ENCODE data around the gene FAM53A.

Gene FAM53A

GRCh38 chr4:1601852-1602654 is 82.1 kb downstream of the FAM53A start:
- H3K4me1 ChIP-seq (ENCODE audit: control insufficient read depth in 5 of 5, insufficient read depth in 5 of 5, low read length in 5 of 5) = peaks cover 0 to 5% (median 0%) of the 10 kb centered on the region in 5 donors
- H3K27ac ChIP-seq (ENCODE audit: low read depth, low read length) = no peak overlapping the region
- no peaks in the 10 kb centered on the region for H3K36me3 ChIP-seq (ENCODE audit: control insufficient read depth in 5 of 5, insufficient read depth in 5 of 5, low read length in 5 of 5)
- H3K9ac ChIP-seq (ENCODE audit: low read length in 5 of 5) = no peak overlapping the region
- H3K4me3 ChIP-seq (ENCODE audit: low read depth in 1 of 5, low read length in 5 of 5) = no peak overlapping the region
- no peaks in the 10 kb centered on the region for H3K9me3 ChIP-seq (ENCODE audit: control insufficient read depth in 5 of 5, low read length in 5 of 5)
- peaks cover 24 to 36% (median 27%) of the 10 kb centered on the region in 5 donors for H3K27me3 ChIP-seq (ENCODE audit: control insufficient read depth in 5 of 5, insufficient read depth in 4 of 5, low read length in 5 of 5)

GRCh38 chr4:1601533-1601835 is 82.6 kb downstream of the FAM53A start:
- H3K27me3 ChIP-seq (ENCODE audit: control insufficient read depth in 5 of 5, insufficient read depth in 4 of 5, low read length in 5 of 5) = peaks cover 23 to 34% (median 26%) of the 10 kb centered on the region in 5 donors
- H3K4me1 ChIP-seq (ENCODE audit: control insufficient read depth in 5 of 5, insufficient read depth in 5 of 5, low read length in 5 of 5) = peaks cover 0 to 5% (median 0%) of the 10 kb centered on the region in 5 donors
- H3K27ac ChIP-seq (ENCODE audit: low read depth, low read length) = no peak overlapping the region
- no peaks in the 10 kb centered on the region for H3K9me3 ChIP-seq (ENCODE audit: control insufficient read depth in 5 of 5, low read length in 5 of 5)
- no peak overlapping the region for H3K9ac ChIP-seq (ENCODE audit: low read length in 5 of 5)
- no peak overlapping the region for H3K4me3 ChIP-seq (ENCODE audit: low read depth in 1 of 5, low read length in 5 of 5)
- no peaks in the 10 kb centered on the region for H3K36me3 ChIP-seq (ENCODE audit: control insufficient read depth in 5 of 5, insufficient read depth in 5 of 5, low read length in 5 of 5)

- Histone ChIP-seq H3K9me3 (ENCODE audit: control insufficient read depth in 5 of 5, low read length in 5 of 5) (no peaks in the 10 kb centered on the region), H3K4me1 (ENCODE audit: control insufficient read depth in 5 of 5, insufficient read depth in 5 of 5, low read length in 5 of 5) (peaks cover 0 to 5% (median 0%) of the 10 kb centered on the region in 5 donors), H3K9ac (ENCODE audit: low read length in 5 of 5) (no peak overlapping the region), H3K27ac (ENCODE audit: low read depth, low read length) (no peak overlapping the region), H3K4me3 (ENCODE audit: low read depth in 1 of 5, low read length in 5 of 5) (no peak overlapping the region), H3K36me3 (ENCODE audit: control insufficient read depth in 5 of 5, insufficient read depth in 5 of 5, low read length in 5 of 5) (no peaks in the 10 kb centered on the region), H3K27me3 (ENCODE audit: control insufficient read depth in 5 of 5, insufficient read depth in 4 of 5, low read length in 5 of 5) (peaks cover 23 to 31% (median 26%) of the 10 kb centered on the region in 5 donors)
These were observed 83.1 kb downstream of the FAM53A start for GRCh38 chr4:1600811-1601532.

GRCh38 chr4:1600211-1600780 is 83.8 kb downstream of the FAM53A start:
- H3K27ac ChIP-seq (ENCODE audit: low read depth, low read length) = no peak overlapping the region
- H3K36me3 ChIP-seq (ENCODE audit: control insufficient read depth in 5 of 5, insufficient read depth in 5 of 5, low read length in 5 of 5) = no peaks in the 10 kb centered on the region
- H3K27me3 ChIP-seq (ENCODE audit: control insufficient read depth in 5 of 5, insufficient read depth in 4 of 5, low read length in 5 of 5) = peaks cover 18 to 30% (median 24%) of the 10 kb centered on the region in 5 donors
- H3K9ac ChIP-seq (ENCODE audit: low read length in 5 of 5) = no peak overlapping the region
- H3K4me3 ChIP-seq (ENCODE audit: low read depth in 1 of 5, low read length in 5 of 5) = no peak overlapping the region
- H3K9me3 ChIP-seq (ENCODE audit: control insufficient read depth in 5 of 5, low read length in 5 of 5) = no peaks in the 10 kb centered on the region
- H3K4me1 ChIP-seq (ENCODE audit: control insufficient read depth in 5 of 5, insufficient read depth in 5 of 5, low read length in 5 of 5) = peaks cover 0 to 5% (median 0%) of the 10 kb centered on the region in 5 donors

GRCh38 chr4:1599491-1600210 is 84.5 kb downstream of the FAM53A start:
- peaks cover 13 to 24% (median 22%) of the 10 kb centered on the region in 5 donors for H3K27me3 ChIP-seq (ENCODE audit: control insufficient read depth in 5 of 5, insufficient read depth in 4 of 5, low read length in 5 of 5)

GRCh38 chr4:1599026-1599481 is 85.1 kb downstream of the FAM53A start:
- no peak overlapping the region for H3K4me3 ChIP-seq (ENCODE audit: low read depth in 1 of 5, low read length in 5 of 5)
- no peak overlapping the region for H3K27ac ChIP-seq (ENCODE audit: low read depth, low read length)
- no peaks in the 10 kb centered on the region for H3K36me3 ChIP-seq (ENCODE audit: control insufficient read depth in 5 of 5, insufficient read depth in 5 of 5, low read length in 5 of 5)
- H3K27me3 ChIP-seq (ENCODE audit: control insufficient read depth in 5 of 5, insufficient read depth in 4 of 5, low read length in 5 of 5) = peaks cover 9 to 19% (median 18%) of the 10 kb centered on the region in 5 donors
- peaks cover 0 to 6% (median 1%) of the 10 kb centered on the region in 5 donors for H3K4me1 ChIP-seq (ENCODE audit: control insufficient read depth in 5 of 5, insufficient read depth in 5 of 5, low read length in 5 of 5)
- H3K9me3 ChIP-seq (ENCODE audit: control insufficient read depth in 5 of 5, low read length in 5 of 5) = no peaks in the 10 kb centered on the region
- no peak overlapping the region for H3K9ac ChIP-seq (ENCODE audit: low read length in 5 of 5)

More at GRCh38 chr4:1599491-1600210, 84.5 kb downstream of the FAM53A start:
- Histone ChIP-seq H3K9ac (ENCODE audit: low read length in 5 of 5) (no peak overlapping the region), H3K4me3 (ENCODE audit: low read depth in 1 of 5, low read length in 5 of 5) (no peak overlapping the region), H3K27ac (ENCODE audit: low read depth, low read length) (no peak overlapping the region), H3K4me1 (ENCODE audit: control insufficient read depth in 5 of 5, insufficient read depth in 5 of 5, low read length in 5 of 5) (peaks cover 0 to 5% (median 0%) of the 10 kb centered on the region in 5 donors), H3K9me3 (ENCODE audit: control insufficient read depth in 5 of 5, low read length in 5 of 5) (no peaks in the 10 kb centered on the region), H3K36me3 (ENCODE audit: control insufficient read depth in 5 of 5, insufficient read depth in 5 of 5, low read length in 5 of 5) (no peaks in the 10 kb centered on the region)

GRCh38 chr4:1598206-1599025 is 85.7 kb downstream of the FAM53A start:
- no peak overlapping the region for H3K4me3 ChIP-seq (ENCODE audit: low read depth in 1 of 5, low read length in 5 of 5)
- peaks cover 3 to 17% (median 12%) of the 10 kb centered on the region in 5 donors for H3K27me3 ChIP-seq (ENCODE audit: control insufficient read depth in 5 of 5, insufficient read depth in 4 of 5, low read length in 5 of 5)
- H3K9me3 ChIP-seq (ENCODE audit: control insufficient read depth in 5 of 5, low read length in 5 of 5) = no peaks in the 10 kb centered on the region

GRCh38 chr4:1597021-1597931 is 86.8 kb downstream of the FAM53A start:
- Histone ChIP-seq H3K27ac (ENCODE audit: low read depth, low read length) (no peak overlapping the region), H3K27me3 (ENCODE audit: control insufficient read depth in 5 of 5, insufficient read depth in 4 of 5, low read length in 5 of 5) (peaks cover 0 to 9% (median 5%) of the 10 kb centered on the region in 5 donors), H3K4me3 (ENCODE audit: low read depth in 1 of 5, low read length in 5 of 5) (no peak overlapping the region)

More at GRCh38 chr4:1598206-1599025, 85.7 kb downstream of the FAM53A start:
- H3K4me1 ChIP-seq (ENCODE audit: control insufficient read depth in 5 of 5, insufficient read depth in 5 of 5, low read length in 5 of 5) = peaks cover 0 to 6% (median 0%) of the 10 kb centered on the region in 5 donors
- no peak overlapping the region for H3K27ac ChIP-seq (ENCODE audit: low read depth, low read length)
- H3K9ac ChIP-seq (ENCODE audit: low read length in 5 of 5) = no peak overlapping the region
- H3K36me3 ChIP-seq (ENCODE audit: control insufficient read depth in 5 of 5, insufficient read depth in 5 of 5, low read length in 5 of 5) = no peaks in the 10 kb centered on the region

More at GRCh38 chr4:1597021-1597931, 86.8 kb downstream of the FAM53A start:
- Histone ChIP-seq H3K36me3 (ENCODE audit: control insufficient read depth in 5 of 5, insufficient read depth in 5 of 5, low read length in 5 of 5) (no peaks in the 10 kb centered on the region), H3K4me1 (ENCODE audit: control insufficient read depth in 5 of 5, insufficient read depth in 5 of 5, low read length in 5 of 5) (peaks cover 0 to 6% (median 0%) of the 10 kb centered on the region in 5 donors), H3K9me3 (ENCODE audit: control insufficient read depth in 5 of 5, low read length in 5 of 5) (peaks cover 0 to under 1% (median 0%) of the 10 kb centered on the region in 5 donors), H3K9ac (ENCODE audit: low read length in 5 of 5) (no peak overlapping the region)
